HT1080 (cell line): Measurements from ENCODE around the gene CCN2. TPM values are rescaled to one million over a fixed set of nuclear protein-coding genes. Genes with fewer than 3 reads are reported as not detected.

ENCODE experiments used
- DNase-seq: peaks from one replicate; pipeline ENCODE4 v3.0.0-alpha.2; 2015; ENCODE audit warnings: low read depth
- polyA plus RNA-seq, 2 experiments: library from polyadenylated mRNA; depleted of rRNA; stranded (reverse); fragments of >200 nt; gene quantifications; 2 replicates each; pipeline ENCODE4 v1.2.3, GENCODE V29; 2015
- total RNA-seq: library from RNA; depleted of rRNA; stranded (reverse); fragments of >200 nt; shearing (Covaris generic); gene quantifications from 2 replicates; pipeline ENCODE4 v1.2.3, GENCODE V29; 2014; rRNA removed

CCN2 gene
- 25.7 and 41.6 TPM in 2 replicates for total RNA-seq
- polyA plus RNA-seq (2015; cell fraction: cytosol; rRNA removed) = 411 and 567 TPM in 2 replicates
- polyA plus RNA-seq (2015; cell fraction: nucleus; rRNA removed) = 1,331 and 1,345 TPM in 2 replicates

GRCh38 chr6:131950767-131951575 lies at the start of gene CCN2:
Gene CCN2, minus strand, starts transcription at chr6:131951372. Its CDS starts 200 bp downstream, at chr6:131951172.
- peak; percentile 99 for DNase-seq

GRCh38 chr6:132000296-132000695 lies 49.1 kb upstream of the CCN2 start:
- DNase-seq = no peak

- no peak for DNase-seq
Observed at GRCh38 chr6:131999545-132000146, 48.5 kb upstream of the CCN2 start.

- no peak for DNase-seq
Observed at GRCh38 chr6:131998255-131998982, 47.2 kb upstream of the CCN2 start.

- DNase-seq = no peak
Observed at GRCh38 chr6:131997429-131998153, 46.4 kb upstream of the CCN2 start.

- peak; percentile 92 for DNase-seq
Observed at GRCh38 chr6:131995917-131996316, 44.7 kb upstream of the CCN2 start.

- no peak for DNase-seq
Observed at GRCh38 chr6:131992557-131992956, 41.4 kb upstream of the CCN2 start.

GRCh38 chr6:131989036-131989435 lies 37.9 kb upstream of the CCN2 start:
- DNase-seq = no peak

- peak; percentile 73 for DNase-seq
Observed at GRCh38 chr6:131982740-131983259, 31.6 kb upstream of the CCN2 start.

GRCh38 chr6:131981624-131981978 lies 30.4 kb upstream of the CCN2 start:
- DNase-seq = no peak

GRCh38 chr6:131980791-131981623 lies 29.8 kb upstream of the CCN2 start:
- no peak for DNase-seq

GRCh38 chr6:131980338-131980790 lies 29.2 kb upstream of the CCN2 start:
- DNase-seq = no peak

- peak; percentile 64 for DNase-seq
Observed at GRCh38 chr6:131979515-131980337, 28.6 kb upstream of the CCN2 start.

- no peak for DNase-seq
Observed at GRCh38 chr6:131978522-131978921, 27.4 kb upstream of the CCN2 start.

GRCh38 chr6:131976545-131977061 lies 25.4 kb upstream of the CCN2 start:
- no peak for DNase-seq

GRCh38 chr6:131972741-131973140 lies 21.6 kb upstream of the CCN2 start:
- no peak for DNase-seq

GRCh38 chr6:131970076-131970859 lies 19.1 kb upstream of the CCN2 start:
- DNase-seq = no peak

- DNase-seq = no peak
Observed at GRCh38 chr6:131968656-131969055, 17.5 kb upstream of the CCN2 start.
